Liver (tissue), 9 donors: Measurements from ENCODE around the gene AGMAT. TPM values are rescaled to one million over a fixed set of nuclear protein-coding genes. Genes with fewer than 3 reads are reported as not detected.

Experiments used
- DNase-seq: peaks from one replicate; pipeline ENCODE4 v3.0.0-alpha.2; 2017; ENCODE audit warnings: low spot score
- H3K27ac ChIP-seq, 2 donors: one replicate each; pipeline ENCODE4 v1.7.0; 2013; ENCODE audit warnings: inconsistent platforms in 2 of 2, low read length in 2 of 2, control low read depth in 1 of 2, low read depth in 1 of 2, mild to moderate bottlenecking in 1 of 2
- H3K27me3 ChIP-seq, 4 donors: one replicate each; pipeline versions ENCODE4 v1.6.1 to v1.7.0; 2013; ENCODE audit warnings: low read length in 3 of 4, inconsistent platforms in 1 of 4, mild to moderate bottlenecking in 1 of 4, moderate library complexity in 1 of 4; ENCODE audit not compliant: control insufficient read depth in 4 of 4, insufficient read depth in 4 of 4
- H3K36me3 ChIP-seq, 4 donors: one replicate each; pipeline versions ENCODE4 v1.6.1 to v1.7.0; 2013; ENCODE audit warnings: low read length in 3 of 4, mild to moderate bottlenecking in 3 of 4, low read depth in 1 of 4, moderate library complexity in 1 of 4; ENCODE audit not compliant: control insufficient read depth in 4 of 4, insufficient read depth in 3 of 4
- H3K4me1 ChIP-seq, 4 donors: one replicate each; pipeline versions ENCODE4 v1.6.1 to v1.7.0; 2013; ENCODE audit warnings: low read length in 3 of 4, mild to moderate bottlenecking in 3 of 4, moderate library complexity in 1 of 4; ENCODE audit not compliant: control insufficient read depth in 4 of 4, insufficient read depth in 4 of 4
- H3K4me3 ChIP-seq, 3 donors: one replicate each; pipeline versions ENCODE4 v1.6.1 to v1.7.0; 2013; ENCODE audit warnings: low read length in 3 of 3, control low read depth in 1 of 3, low read depth in 1 of 3, mild to moderate bottlenecking in 1 of 3
- H3K9ac ChIP-seq, 2 donors: one replicate each; pipeline ENCODE4 v1.7.0; 2013; ENCODE audit warnings: low read length in 2 of 2, mild to moderate bottlenecking in 2 of 2, moderate library complexity in 2 of 2, control low read depth in 1 of 2, low read depth in 1 of 2
- H3K9me3 ChIP-seq, 4 donors: one replicate each; pipeline versions ENCODE4 v1.6.1 to v1.7.0; 2013; ENCODE audit warnings: low read length in 3 of 4; ENCODE audit not compliant: control insufficient read depth in 4 of 4
- EGR1 ChIP-seq, 2 donors: IDR thresholded peaks; 2 replicates each; pipeline ENCODE4 v1.6.1; 2016 to 2018; ENCODE audit warnings: antibody characterized with exemption in 2 of 2, low read depth in 2 of 2
- FOXA1 ChIP-seq: IDR thresholded peaks from 2 replicates; pipeline ENCODE4 v1.6.1; 2016; ENCODE audit warnings: antibody characterized with exemption
- FOXA2 ChIP-seq: IDR thresholded peaks from 2 replicates; pipeline ENCODE4 v1.6.1; 2016; ENCODE audit warnings: antibody characterized with exemption
- GABPA ChIP-seq, 2 donors: IDR thresholded peaks in 1 of 2; conservative IDR thresholded peaks in 1 of 2; 2 replicates each; pipeline ENCODE4 v1.6.1; 2016; ENCODE audit warnings: antibody characterized with exemption in 2 of 2, mild to moderate bottlenecking in 1 of 2, moderate library complexity in 1 of 2
- HNF4A ChIP-seq, 2 donors: conservative IDR thresholded peaks; 2 replicates each; pipeline ENCODE4 v1.6.1; 2016; ENCODE audit warnings: antibody characterized with exemption in 2 of 2, mild to moderate bottlenecking in 2 of 2
- HNF4G ChIP-seq: IDR thresholded peaks from 2 replicates; pipeline ENCODE4 v1.6.1; 2016; ENCODE audit warnings: antibody characterized with exemption
- JUND ChIP-seq, 2 donors: IDR thresholded peaks; 2 replicates each; pipeline ENCODE4 v1.6.1; 2016; ENCODE audit warnings: antibody characterized with exemption in 2 of 2
- NR2F2 ChIP-seq: IDR thresholded peaks from 2 replicates; pipeline ENCODE4 v1.6.1; 2016; ENCODE audit warnings: antibody characterized with exemption
- RAD21 ChIP-seq, 2 donors: IDR thresholded peaks; 2 replicates each; pipeline ENCODE4 v1.6.1; 2016; ENCODE audit warnings: antibody characterized with exemption in 2 of 2, mild to moderate bottlenecking in 2 of 2
- RXRA ChIP-seq, 2 donors: IDR thresholded peaks; 2 replicates each; pipeline ENCODE4 v1.6.1; 2017 to 2018; ENCODE audit warnings: antibody characterized with exemption in 2 of 2, mild to moderate bottlenecking in 1 of 2
- SP1 ChIP-seq: IDR thresholded peaks from 2 replicates; pipeline ENCODE4 v1.6.1; 2018; ENCODE audit warnings: antibody characterized with exemption, mild to moderate bottlenecking
- TAF1 ChIP-seq: conservative IDR thresholded peaks from 2 replicates; pipeline ENCODE4 v1.6.1; 2016; ENCODE audit warnings: antibody characterized with exemption, mild to moderate bottlenecking
- YY1 ChIP-seq: IDR thresholded peaks from 2 replicates; pipeline ENCODE4 v1.6.1; 2016; ENCODE audit warnings: antibody characterized with exemption, mild to moderate bottlenecking
- WGBS: extraction: QIAGEN DNeasy Blood & Tissue Kit; methylation state at CpG from one replicate; pipeline ENCODE4 v1.1.7; 2013; 5-methylcytosine and 5-hydroxymethylcytosine counted together
- polyA plus RNA-seq, 2 donors: library from polyadenylated mRNA; stranded (reverse) in 1 of 2; unstranded in 1 of 2; fragments of 200-250 nt in 1 of 2; fragments of >200 nt in 1 of 2; fragmentation: Nextera tagmentation in 1 of 2; extraction: Ambion mirVana in 1 of 2; gene quantifications; one replicate each; pipeline versions ENCODE4 v1.2.1 to v1.2.3, GENCODE V29; 2013 to 2015
- total RNA-seq, 2 donors: library from RNA; depleted of rRNA; stranded (reverse); fragments of >200 nt; gene quantifications; one replicate each; pipeline ENCODE4 v1.2.3, GENCODE V29; 2014
- TF ChIP-seq, protein P1 (sequence below): IDR thresholded peaks from 2 replicates; pipeline ENCODE4 v1.6.1; 2016; ENCODE audit warnings: antibody characterized with exemption, mild to moderate bottlenecking
- TF ChIP-seq, protein P2 (sequence below): fragments of 150-350 bp; IDR thresholded peaks from 2 replicates; pipeline ENCODE4 v1.5.1; 2017; ENCODE audit warnings: improper control_type of control experiment, low read depth, low read length; ENCODE audit not compliant: missing input control
- TF ChIP-seq, protein P3 (sequence below): IDR thresholded peaks from 2 replicates; pipeline ENCODE4 v1.6.1; 2016; ENCODE audit warnings: antibody characterized with exemption
- TF ChIP-seq, protein P4 (sequence below): IDR thresholded peaks from 2 replicates; pipeline ENCODE4 v1.6.1; 2016; ENCODE audit warnings: antibody characterized with exemption
- TF ChIP-seq, protein P5 (sequence below): IDR thresholded peaks from 2 replicates; pipeline ENCODE4 v1.6.1; 2016; ENCODE audit warnings: antibody characterized with exemption
- donor health status: healthy.
- donor health status: healthy.
- donor health status: healthy.
- donor health status: healthy.
- donor health status: healthy.

The AGMAT gene
- total and polyA plus RNA-seq, 4 donors, result 31.9 to 83.6 (median 40.6) TPM

DNA sequence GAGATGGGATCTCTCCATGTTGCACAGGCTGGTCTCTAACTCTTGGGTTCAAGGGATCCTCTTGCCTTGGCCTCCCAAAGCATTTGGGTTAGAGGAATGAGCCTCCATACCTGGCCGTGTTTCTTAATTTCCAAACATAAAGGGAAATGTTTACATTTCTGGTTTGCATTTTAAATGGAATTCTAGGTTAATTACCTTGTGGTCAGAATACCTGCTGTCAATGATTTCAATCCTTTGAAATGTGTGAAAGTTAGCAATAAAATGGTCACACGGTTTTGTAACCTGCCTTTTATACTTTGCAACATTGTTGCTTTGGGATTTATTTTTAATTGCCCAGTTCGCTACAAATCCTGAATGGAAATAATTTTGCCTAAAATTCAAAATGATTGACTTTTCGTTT lies 26.3 kb downstream of the AGMAT start:
- H3K4me3 ChIP-seq, result no peak overlapping the region
- 91% methylated on average over 4 of the region's 4 CpGs for WGBS
- H3K27ac ChIP-seq, result no peak overlapping the region
- H3K9me3 ChIP-seq, result no peaks in the 10 kb centered on the region
- no peaks in the 10 kb centered on the region for H3K27me3 ChIP-seq
- peaks cover 6 to 17% (median 9%) of the 10 kb centered on the region in 4 donors for H3K36me3 ChIP-seq
- TF ChIP-seq FOXA1 (no peak), JUND (IDR thresholded peaks at IDR 0.05) (no peak), NR2F2 (no peak), HNF4A (conservative IDR thresholded peaks at IDR 0.05) (no peak), RXRA (IDR thresholded peaks at IDR 0.05) (no peak), EGR1 (IDR thresholded peaks at IDR 0.05; ENCODE audit: low read depth in 2 of 2) (no peak), TAF1 (no peak), YY1 (no peak), FOXA2 (no peak), GABPA (IDR thresholded peaks at IDR 0.05 in 1 of 2, conservative IDR thresholded peaks at IDR 0.05 in 1 of 2) (no peak), SP1 (no peak), RAD21 (IDR thresholded peaks at IDR 0.05) (no peak), HNF4G (no peak)
- TF ChIP-seq, protein P1, sequence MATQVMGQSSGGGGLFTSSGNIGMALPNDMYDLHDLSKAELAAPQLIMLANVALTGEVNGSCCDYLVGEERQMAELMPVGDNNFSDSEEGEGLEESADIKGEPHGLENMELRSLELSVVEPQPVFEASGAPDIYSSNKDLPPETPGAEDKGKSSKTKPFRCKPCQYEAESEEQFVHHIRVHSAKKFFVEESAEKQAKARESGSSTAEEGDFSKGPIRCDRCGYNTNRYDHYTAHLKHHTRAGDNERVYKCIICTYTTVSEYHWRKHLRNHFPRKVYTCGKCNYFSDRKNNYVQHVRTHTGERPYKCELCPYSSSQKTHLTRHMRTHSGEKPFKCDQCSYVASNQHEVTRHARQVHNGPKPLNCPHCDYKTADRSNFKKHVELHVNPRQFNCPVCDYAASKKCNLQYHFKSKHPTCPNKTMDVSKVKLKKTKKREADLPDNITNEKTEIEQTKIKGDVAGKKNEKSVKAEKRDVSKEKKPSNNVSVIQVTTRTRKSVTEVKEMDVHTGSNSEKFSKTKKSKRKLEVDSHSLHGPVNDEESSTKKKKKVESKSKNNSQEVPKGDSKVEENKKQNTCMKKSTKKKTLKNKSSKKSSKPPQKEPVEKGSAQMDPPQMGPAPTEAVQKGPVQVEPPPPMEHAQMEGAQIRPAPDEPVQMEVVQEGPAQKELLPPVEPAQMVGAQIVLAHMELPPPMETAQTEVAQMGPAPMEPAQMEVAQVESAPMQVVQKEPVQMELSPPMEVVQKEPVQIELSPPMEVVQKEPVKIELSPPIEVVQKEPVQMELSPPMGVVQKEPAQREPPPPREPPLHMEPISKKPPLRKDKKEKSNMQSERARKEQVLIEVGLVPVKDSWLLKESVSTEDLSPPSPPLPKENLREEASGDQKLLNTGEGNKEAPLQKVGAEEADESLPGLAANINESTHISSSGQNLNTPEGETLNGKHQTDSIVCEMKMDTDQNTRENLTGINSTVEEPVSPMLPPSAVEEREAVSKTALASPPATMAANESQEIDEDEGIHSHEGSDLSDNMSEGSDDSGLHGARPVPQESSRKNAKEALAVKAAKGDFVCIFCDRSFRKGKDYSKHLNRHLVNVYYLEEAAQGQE, result no peak
- TF ChIP-seq, protein P2, sequence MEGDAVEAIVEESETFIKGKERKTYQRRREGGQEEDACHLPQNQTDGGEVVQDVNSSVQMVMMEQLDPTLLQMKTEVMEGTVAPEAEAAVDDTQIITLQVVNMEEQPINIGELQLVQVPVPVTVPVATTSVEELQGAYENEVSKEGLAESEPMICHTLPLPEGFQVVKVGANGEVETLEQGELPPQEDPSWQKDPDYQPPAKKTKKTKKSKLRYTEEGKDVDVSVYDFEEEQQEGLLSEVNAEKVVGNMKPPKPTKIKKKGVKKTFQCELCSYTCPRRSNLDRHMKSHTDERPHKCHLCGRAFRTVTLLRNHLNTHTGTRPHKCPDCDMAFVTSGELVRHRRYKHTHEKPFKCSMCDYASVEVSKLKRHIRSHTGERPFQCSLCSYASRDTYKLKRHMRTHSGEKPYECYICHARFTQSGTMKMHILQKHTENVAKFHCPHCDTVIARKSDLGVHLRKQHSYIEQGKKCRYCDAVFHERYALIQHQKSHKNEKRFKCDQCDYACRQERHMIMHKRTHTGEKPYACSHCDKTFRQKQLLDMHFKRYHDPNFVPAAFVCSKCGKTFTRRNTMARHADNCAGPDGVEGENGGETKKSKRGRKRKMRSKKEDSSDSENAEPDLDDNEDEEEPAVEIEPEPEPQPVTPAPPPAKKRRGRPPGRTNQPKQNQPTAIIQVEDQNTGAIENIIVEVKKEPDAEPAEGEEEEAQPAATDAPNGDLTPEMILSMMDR, result no peak
- TF ChIP-seq, protein P3, sequence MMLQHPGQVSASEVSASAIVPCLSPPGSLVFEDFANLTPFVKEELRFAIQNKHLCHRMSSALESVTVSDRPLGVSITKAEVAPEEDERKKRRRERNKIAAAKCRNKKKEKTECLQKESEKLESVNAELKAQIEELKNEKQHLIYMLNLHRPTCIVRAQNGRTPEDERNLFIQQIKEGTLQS, result no peak
- TF ChIP-seq, protein P4, sequence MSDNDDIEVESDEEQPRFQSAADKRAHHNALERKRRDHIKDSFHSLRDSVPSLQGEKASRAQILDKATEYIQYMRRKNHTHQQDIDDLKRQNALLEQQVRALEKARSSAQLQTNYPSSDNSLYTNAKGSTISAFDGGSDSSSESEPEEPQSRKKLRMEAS, result no peak
- TF ChIP-seq, protein P5, sequence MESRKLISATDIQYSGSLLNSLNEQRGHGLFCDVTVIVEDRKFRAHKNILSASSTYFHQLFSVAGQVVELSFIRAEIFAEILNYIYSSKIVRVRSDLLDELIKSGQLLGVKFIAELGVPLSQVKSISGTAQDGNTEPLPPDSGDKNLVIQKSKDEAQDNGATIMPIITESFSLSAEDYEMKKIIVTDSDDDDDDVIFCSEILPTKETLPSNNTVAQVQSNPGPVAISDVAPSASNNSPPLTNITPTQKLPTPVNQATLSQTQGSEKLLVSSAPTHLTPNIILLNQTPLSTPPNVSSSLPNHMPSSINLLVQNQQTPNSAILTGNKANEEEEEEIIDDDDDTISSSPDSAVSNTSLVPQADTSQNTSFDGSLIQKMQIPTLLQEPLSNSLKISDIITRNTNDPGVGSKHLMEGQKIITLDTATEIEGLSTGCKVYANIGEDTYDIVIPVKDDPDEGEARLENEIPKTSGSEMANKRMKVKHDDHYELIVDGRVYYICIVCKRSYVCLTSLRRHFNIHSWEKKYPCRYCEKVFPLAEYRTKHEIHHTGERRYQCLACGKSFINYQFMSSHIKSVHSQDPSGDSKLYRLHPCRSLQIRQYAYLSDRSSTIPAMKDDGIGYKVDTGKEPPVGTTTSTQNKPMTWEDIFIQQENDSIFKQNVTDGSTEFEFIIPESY, result no peak
- no peak for DNase-seq
- peaks cover 0 to 8% (median 4%) of the 10 kb centered on the region in 4 donors for H3K4me1 ChIP-seq
- no peak overlapping the region for H3K9ac ChIP-seq
